OCI-LY3 (cell line): ENCODE data around the gene KAZN.

Experiments
- H2AFZ ChIP-seq: fragments of 200-600, 300-600 bp; shearing (Covaris generic); 2 replicates; pipeline ENCODE4 v1.6.0; 2014; ENCODE audit warnings: antibody characterized with exemption, low read depth, low read length
- H3K27ac ChIP-seq: fragments of 200-600, 300-600 bp; sonication (generic); 2 replicates; pipeline ENCODE4 v1.5.1; 2014; ENCODE audit warnings: mild to moderate bottlenecking, low read length, moderate library complexity, mixed read lengths
- H3K27me3 ChIP-seq: fragments of 200-600, 300-600 bp; sonication (generic); 2 replicates; pipeline ENCODE4 v1.6.1; 2014; ENCODE audit warnings: low read depth, low read length, mixed read lengths
- H3K36me3 ChIP-seq: fragments of 200-600, 300-600 bp; sonication (generic); replicated peaks from 2 replicates; pipeline ENCODE3; 2014; ENCODE audit warnings: low read depth, low read length, mixed read lengths
- H3K4me1 ChIP-seq: fragments of 300-600, 200-600 bp; sonication (generic); 2 replicates; pipeline ENCODE4 v1.6.1; 2014; ENCODE audit warnings: low read length, mixed read lengths
- H3K4me2 ChIP-seq: fragments of 200-600, 300-600 bp; sonication (generic); 2 replicates; pipeline ENCODE4 v1.6.1; 2014; ENCODE audit warnings: low read length, mixed read lengths
- H3K4me3 ChIP-seq: fragments of 300-600, 200-600 bp; sonication (generic); 2 replicates; pipeline ENCODE4 v1.5.1; 2014; ENCODE audit warnings: antibody characterized with exemption, mild to moderate bottlenecking, low read length, moderate library complexity
- H3K79me2 ChIP-seq: fragments of 300-600, 200-600 bp; shearing (Covaris generic); 2 replicates; pipeline ENCODE4 v1.6.1; 2014; ENCODE audit warnings: mild to moderate bottlenecking, low read length, mixed read lengths
- H3K9ac ChIP-seq: fragments of 300-600, 200-600 bp; shearing (Covaris generic); 2 replicates; pipeline ENCODE4 v1.6.0; 2014; ENCODE audit warnings: mild to moderate bottlenecking, low read length, moderate library complexity
- H3K9me3 ChIP-seq: fragments of 200-600, 300-600 bp; shearing (Covaris generic); 2 replicates; pipeline ENCODE4 v1.6.1; 2014; ENCODE audit warnings: low read length, mixed read lengths; ENCODE audit not compliant: insufficient read depth
- H4K20me1 ChIP-seq: fragments of 200-600, 300-600 bp; sonication (generic); 2 replicates; pipeline ENCODE4 v1.6.1; 2016; ENCODE audit warnings: low read length, mixed read lengths; ENCODE audit not compliant: insufficient read depth
- EZH2phosphoT487 ChIP-seq: fragments of 200-600 bp; shearing (Covaris generic); IDR thresholded peaks from 2 replicates; pipeline ENCODE4 v1.6.1; 2018; ENCODE audit warnings: antibody characterized with exemption, mixed run types, low read depth
- TF ChIP-seq, protein P1 (sequence below): fragments of 200-600, 300-600 bp; sonication (generic); IDR thresholded peaks from 2 replicates; pipeline ENCODE4 v1.5.1; 2014; ENCODE audit warnings: antibody characterized with exemption, low read length, low read depth

Gene KAZN

DNA sequence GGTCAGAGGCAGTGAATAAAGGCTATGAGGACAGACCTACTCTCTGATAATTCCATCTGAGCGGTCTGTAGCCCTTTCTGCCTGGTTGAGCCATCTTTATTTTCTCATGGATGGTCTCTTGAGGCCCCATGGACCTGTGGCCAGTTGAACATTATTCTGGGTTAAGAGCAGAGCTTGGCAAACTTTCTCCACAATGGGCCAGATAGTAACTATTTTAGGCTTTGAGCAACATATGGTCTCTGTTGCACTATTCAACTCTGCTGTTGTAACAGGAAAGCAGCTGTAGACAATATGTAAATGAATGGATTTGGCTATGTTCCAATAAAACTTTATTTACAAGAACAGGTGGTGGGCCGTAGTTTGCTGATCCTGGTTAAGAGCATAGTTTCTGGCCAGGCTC, 62.7 kb downstream of the KAZN start:
- no peak for TF ChIP-seq EZH2phosphoT487
- TF ChIP-seq, protein P1, sequence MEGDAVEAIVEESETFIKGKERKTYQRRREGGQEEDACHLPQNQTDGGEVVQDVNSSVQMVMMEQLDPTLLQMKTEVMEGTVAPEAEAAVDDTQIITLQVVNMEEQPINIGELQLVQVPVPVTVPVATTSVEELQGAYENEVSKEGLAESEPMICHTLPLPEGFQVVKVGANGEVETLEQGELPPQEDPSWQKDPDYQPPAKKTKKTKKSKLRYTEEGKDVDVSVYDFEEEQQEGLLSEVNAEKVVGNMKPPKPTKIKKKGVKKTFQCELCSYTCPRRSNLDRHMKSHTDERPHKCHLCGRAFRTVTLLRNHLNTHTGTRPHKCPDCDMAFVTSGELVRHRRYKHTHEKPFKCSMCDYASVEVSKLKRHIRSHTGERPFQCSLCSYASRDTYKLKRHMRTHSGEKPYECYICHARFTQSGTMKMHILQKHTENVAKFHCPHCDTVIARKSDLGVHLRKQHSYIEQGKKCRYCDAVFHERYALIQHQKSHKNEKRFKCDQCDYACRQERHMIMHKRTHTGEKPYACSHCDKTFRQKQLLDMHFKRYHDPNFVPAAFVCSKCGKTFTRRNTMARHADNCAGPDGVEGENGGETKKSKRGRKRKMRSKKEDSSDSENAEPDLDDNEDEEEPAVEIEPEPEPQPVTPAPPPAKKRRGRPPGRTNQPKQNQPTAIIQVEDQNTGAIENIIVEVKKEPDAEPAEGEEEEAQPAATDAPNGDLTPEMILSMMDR = no peak

DNA sequence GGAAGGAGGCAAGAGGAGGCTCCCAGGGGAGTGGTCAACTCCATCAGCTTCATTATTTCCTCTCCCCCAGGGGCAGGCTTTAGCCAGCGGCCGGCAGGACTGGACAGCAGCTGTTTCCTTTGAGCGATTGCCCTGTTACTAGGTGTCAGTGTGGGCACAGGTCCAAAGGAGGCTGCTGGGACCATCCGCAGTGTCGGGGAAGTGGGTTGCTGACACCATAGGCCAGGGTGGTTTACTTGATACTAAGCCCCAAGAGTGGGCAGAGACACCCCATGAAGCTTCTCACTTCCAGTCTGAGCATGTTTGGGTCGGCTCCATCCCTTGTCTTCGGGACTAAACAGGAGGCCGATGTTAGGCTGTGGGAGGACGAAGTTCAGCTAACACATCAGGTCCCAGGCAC, 63.6 kb downstream of the KAZN start:
- no peaks in the 10 kb centered on the region for H3K9me3 ChIP-seq
- no peaks in the 10 kb centered on the region for H3K27me3 ChIP-seq
- TF ChIP-seq, protein P1 = no peak
- no peak for TF ChIP-seq EZH2phosphoT487
- H3K4me2 ChIP-seq = no peak overlapping the region
- H3K36me3 ChIP-seq = no peaks in the 10 kb centered on the region
- no peak overlapping the region for H3K4me3 ChIP-seq
- no peak overlapping the region for H3K27ac ChIP-seq
- no peak overlapping the region for H3K9ac ChIP-seq
- no peaks in the 10 kb centered on the region for H4K20me1 ChIP-seq
- no peak overlapping the region for H2AFZ ChIP-seq
- no peaks in the 10 kb centered on the region for H3K4me1 ChIP-seq
- H3K79me2 ChIP-seq = no peaks in the 10 kb centered on the region

More for the DNA sequence above, 62.7 kb downstream of the KAZN start:
- no peaks in the 10 kb centered on the region for H3K36me3 ChIP-seq
- no peaks in the 10 kb centered on the region for H3K27me3 ChIP-seq
- no peaks in the 10 kb centered on the region for H3K9me3 ChIP-seq
- H2AFZ ChIP-seq = no peak overlapping the region
- no peaks in the 10 kb centered on the region for H3K4me1 ChIP-seq
- H3K9ac ChIP-seq = no peak overlapping the region
- H3K4me2 ChIP-seq = no peak overlapping the region
- H3K4me3 ChIP-seq = no peak overlapping the region
- no peaks in the 10 kb centered on the region for H4K20me1 ChIP-seq
- no peak overlapping the region for H3K27ac ChIP-seq
- no peaks in the 10 kb centered on the region for H3K79me2 ChIP-seq

DNA sequence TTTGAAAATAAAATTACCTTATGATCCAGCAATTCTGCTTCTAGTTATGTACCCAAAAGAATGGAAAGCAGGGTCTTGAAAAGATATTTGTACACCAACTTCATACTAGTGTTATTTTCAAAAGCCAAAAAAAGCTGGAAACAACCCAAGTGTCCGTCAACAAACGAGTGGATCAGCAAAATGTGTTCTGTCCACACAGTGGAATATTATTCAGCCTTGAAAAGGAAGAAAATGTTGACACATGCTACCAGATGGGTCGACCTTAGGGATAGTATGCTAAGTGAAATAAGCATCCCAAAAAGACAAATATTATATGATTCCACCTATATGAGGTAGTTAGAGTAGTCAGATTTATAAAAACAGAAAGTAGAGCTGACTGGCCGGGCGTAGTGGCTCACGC, 65.3 kb downstream of the KAZN start:
- Histone ChIP-seq H3K79me2 (no peaks in the 10 kb centered on the region), H3K4me3 (no peak overlapping the region), H3K27me3 (no peaks in the 10 kb centered on the region), H3K9me3 (no peaks in the 10 kb centered on the region), H2AFZ (no peak overlapping the region), H3K36me3 (no peaks in the 10 kb centered on the region), H3K4me1 (no peaks in the 10 kb centered on the region), H3K27ac (no peak overlapping the region), H4K20me1 (no peaks in the 10 kb centered on the region), H3K4me2 (no peak overlapping the region), H3K9ac (no peak overlapping the region)
- TF ChIP-seq, protein P1 = no peak
- TF ChIP-seq EZH2phosphoT487 = no peak

DNA sequence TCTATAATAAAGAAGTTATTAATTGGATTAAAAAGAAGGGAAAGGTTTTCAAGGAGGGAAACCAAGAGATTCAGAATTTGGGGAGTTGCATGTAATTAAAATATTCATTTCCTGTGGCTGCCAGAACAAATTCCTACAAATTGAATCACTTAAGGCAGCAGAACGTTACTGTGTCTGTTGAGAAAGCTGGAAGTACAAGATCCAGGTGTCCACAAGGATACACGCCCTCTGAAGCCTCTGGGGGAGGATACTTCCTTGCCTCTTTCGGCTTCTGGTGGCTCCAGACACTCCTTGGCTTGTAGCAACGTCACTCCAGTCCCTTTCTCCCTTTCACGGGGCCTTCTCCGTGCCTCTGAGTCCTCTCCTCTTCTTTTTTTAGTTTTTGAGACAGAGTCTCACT, 67.9 kb downstream of the KAZN start:
- no peak overlapping the region for H2AFZ ChIP-seq
- no peaks in the 10 kb centered on the region for H3K9me3 ChIP-seq
- no peak overlapping the region for H3K4me3 ChIP-seq
- TF ChIP-seq, protein P1 = no peak
- TF ChIP-seq EZH2phosphoT487 = no peak
- H3K27me3 ChIP-seq = no peaks in the 10 kb centered on the region
- H3K79me2 ChIP-seq = no peaks in the 10 kb centered on the region
- H4K20me1 ChIP-seq = no peaks in the 10 kb centered on the region
- H3K27ac ChIP-seq = no peak overlapping the region
- no peaks in the 10 kb centered on the region for H3K36me3 ChIP-seq
- no peak overlapping the region for H3K4me2 ChIP-seq
- no peak overlapping the region for H3K9ac ChIP-seq
- H3K4me1 ChIP-seq = no peaks in the 10 kb centered on the region
